Astrocyte (in vitro differentiated cells and primary cell): ENCODE results near the gene FAT1.

Source experiments
- EZH2 ChIP-seq: IDR thresholded peaks from 2 replicates; pipeline ENCODE4 v1.6.1; 2012; ENCODE audit warnings: mild to moderate bottlenecking, low read length, inconsistent platforms; ENCODE audit not compliant: insufficient read depth
- TF ChIP-seq, protein P1 (sequence below): IDR thresholded peaks from 2 replicates; pipeline ENCODE4 v1.5.1; 2011; ENCODE audit warnings: low read depth, mild to moderate bottlenecking, inconsistent platforms, low read length, moderate library complexity; ENCODE audit not compliant: insufficient read depth

GRCh38 chr4:186726426-186727168, 2.9 kb upstream of the FAT1 start:
- TF ChIP-seq, protein P1, sequence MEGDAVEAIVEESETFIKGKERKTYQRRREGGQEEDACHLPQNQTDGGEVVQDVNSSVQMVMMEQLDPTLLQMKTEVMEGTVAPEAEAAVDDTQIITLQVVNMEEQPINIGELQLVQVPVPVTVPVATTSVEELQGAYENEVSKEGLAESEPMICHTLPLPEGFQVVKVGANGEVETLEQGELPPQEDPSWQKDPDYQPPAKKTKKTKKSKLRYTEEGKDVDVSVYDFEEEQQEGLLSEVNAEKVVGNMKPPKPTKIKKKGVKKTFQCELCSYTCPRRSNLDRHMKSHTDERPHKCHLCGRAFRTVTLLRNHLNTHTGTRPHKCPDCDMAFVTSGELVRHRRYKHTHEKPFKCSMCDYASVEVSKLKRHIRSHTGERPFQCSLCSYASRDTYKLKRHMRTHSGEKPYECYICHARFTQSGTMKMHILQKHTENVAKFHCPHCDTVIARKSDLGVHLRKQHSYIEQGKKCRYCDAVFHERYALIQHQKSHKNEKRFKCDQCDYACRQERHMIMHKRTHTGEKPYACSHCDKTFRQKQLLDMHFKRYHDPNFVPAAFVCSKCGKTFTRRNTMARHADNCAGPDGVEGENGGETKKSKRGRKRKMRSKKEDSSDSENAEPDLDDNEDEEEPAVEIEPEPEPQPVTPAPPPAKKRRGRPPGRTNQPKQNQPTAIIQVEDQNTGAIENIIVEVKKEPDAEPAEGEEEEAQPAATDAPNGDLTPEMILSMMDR: no peak
- no peak for TF ChIP-seq EZH2
